Chondrocyte (in vitro differentiated cells): ENCODE results near the gene C19orf47. TPM values are rescaled to one million over a fixed set of nuclear protein-coding genes. Genes with fewer than 3 reads are reported as not detected.

ENCODE experiments used
- DNase-seq: peaks from one replicate; pipeline ENCODE4 v3.0.0; 2021; ENCODE audit warnings: mixed read lengths, low spot score
- H3K27ac Mint-ChIP-seq: one replicate; pipeline ENCODE4 v1.8.0; 2021; ENCODE audit warnings: mild to moderate bottlenecking, moderate library complexity, mixed read lengths; ENCODE audit not compliant: unreplicated experiment
- H3K27me3 Mint-ChIP-seq: 2 replicates; pipeline ENCODE4 v1.8.0; 2021; ENCODE audit warnings: low read depth, mixed read lengths
- H3K36me3 Mint-ChIP-seq: 2 replicates; pipeline ENCODE4 v1.8.0; 2021; ENCODE audit warnings: low read depth, mixed read lengths
- H3K4me1 Mint-ChIP-seq: 2 replicates; pipeline ENCODE4 v1.8.0; 2021; ENCODE audit warnings: low read depth, mild to moderate bottlenecking, mixed read lengths
- H3K4me3 Mint-ChIP-seq: one replicate; pipeline ENCODE4 v1.8.0; 2021; ENCODE audit warnings: mild to moderate bottlenecking, moderate library complexity, mixed read lengths; ENCODE audit not compliant: unreplicated experiment
- H3K9me3 Mint-ChIP-seq: 2 replicates; pipeline ENCODE4 v1.8.0; 2021; ENCODE audit warnings: low read depth, mixed read lengths
- CTCF ChIP-seq: fragments of 200-600 bp; sonication (generic); IDR thresholded peaks from 2 replicates; pipeline ENCODE4 v1.5.0; 2021; ENCODE audit warnings: antibody characterized with exemption, mild to moderate bottlenecking, moderate library complexity
- total RNA-seq: library from RNA; stranded (reverse); gene quantifications from 3 replicates; pipeline ENCODE4 v1.2.1, GENCODE V29; 2021

Gene C19orf47
- total RNA-seq, 1 donor from 2014 or later, result 21.5 TPM

GRCh38 chr19:40357640-40358039, 9.4 kb upstream of the C19orf47 start:
- no peak for TF ChIP-seq CTCF
- Mint-ChIP-seq H3K36me3 (peaks cover 5% of the 10 kb centered on the region), H3K27me3 (no peaks in the 10 kb centered on the region), H3K27ac (no peak overlapping the region), H3K9me3 (no peaks in the 10 kb centered on the region), H3K4me3 (no peak overlapping the region), H3K4me1 (peaks cover 4% of the 10 kb centered on the region)
- no peak for DNase-seq

- Mint-ChIP-seq H3K27me3 (no peaks in the 10 kb centered on the region), H3K27ac (no peak overlapping the region), H3K36me3 (peaks cover 5% of the 10 kb centered on the region), H3K4me3 (no peak overlapping the region), H3K4me1 (peaks cover 4% of the 10 kb centered on the region), H3K9me3 (no peaks in the 10 kb centered on the region)
- no peak for DNase-seq
- no peak for TF ChIP-seq CTCF
Observed at GRCh38 chr19:40356681-40357595, 8.7 kb upstream of the C19orf47 start.

- DNase-seq, result no peak
- H3K9me3 Mint-ChIP-seq, result no peaks in the 10 kb centered on the region
- no peaks in the 10 kb centered on the region for H3K27me3 Mint-ChIP-seq
- peaks cover 3% of the 10 kb centered on the region for H3K36me3 Mint-ChIP-seq
- peaks cover 4% of the 10 kb centered on the region for H3K4me1 Mint-ChIP-seq
- TF ChIP-seq CTCF, result no peak
- peak overlapping the region; percentile 13 for H3K27ac Mint-ChIP-seq
- no peak overlapping the region for H3K4me3 Mint-ChIP-seq
Observed at GRCh38 chr19:40355975-40356680, 7.9 kb upstream of the C19orf47 start.

GRCh38 chr19:40348961-40349507, 837 bp upstream of the C19orf47 start:
- Mint-ChIP-seq H3K27me3 (no peaks in the 10 kb centered on the region), H3K9me3 (no peaks in the 10 kb centered on the region), H3K36me3 (no peaks in the 10 kb centered on the region), H3K4me3 (peak overlapping the region; percentile 94), H3K4me1 (peaks cover 31% of the 10 kb centered on the region), H3K27ac (peak overlapping the region; percentile 97)
- DNase-seq, result no peak
- no peak for TF ChIP-seq CTCF

- no peak for DNase-seq
- Mint-ChIP-seq H3K9me3 (no peaks in the 10 kb centered on the region), H3K27me3 (no peaks in the 10 kb centered on the region), H3K4me3 (no peak overlapping the region), H3K36me3 (peaks cover 2% of the 10 kb centered on the region), H3K27ac (peak overlapping the region; percentile 55), H3K4me1 (peaks cover 49% of the 10 kb centered on the region)
- TF ChIP-seq CTCF, result no peak
Observed at GRCh38 chr19:40344422-40344821, 3.8 kb downstream of the C19orf47 start.
